ENCODE data around the gene GFOD1.
"Not testable (repeated sequence)": the region's sequence is repeated elsewhere in the genome, so short reads cannot be mapped to it uniquely, and the experiment has no call there.

GRCh38 chr6:13434135-13434775 is 53.1 kb downstream of the GFOD1 start:
- not testable (repeated sequence) for TF ChIP-seq ZBTB33 (IDR thresholded peaks at IDR 0.05); CTCF (IDR thresholded peaks at IDR 0.05; ENCODE audit: low read depth, low read length, missing input control); YY1 (IDR thresholded peaks at IDR 0.05); MAX (IDR thresholded peaks at IDR 0.05); RAD21 (IDR thresholded peaks at IDR 0.05); FOXA1 (IDR thresholded peaks at IDR 0.05); TAF1 (conservative IDR thresholded peaks at IDR 0.05); JUND (IDR thresholded peaks at IDR 0.05); SP1 (IDR thresholded peaks at IDR 0.05); RXRA (IDR thresholded peaks at IDR 0.05); REST (IDR thresholded peaks at IDR 0.05)
